AG09309 (cell line): ENCODE data around the gene CCNY.

Experiments used
- DNase-seq: peaks from one replicate; pipeline ENCODE4 v3.0.0-alpha.2; 2010; ENCODE audit warnings: low read depth
- H3K4me3 ChIP-seq: 2 replicates; pipeline ENCODE4 v1.5.1; 2011; ENCODE audit warnings: mild to moderate bottlenecking, low read depth, low read length, moderate library complexity; ENCODE audit not compliant: control insufficient read depth
- CTCF ChIP-seq: IDR thresholded peaks from 2 replicates; pipeline ENCODE4 v1.5.1; 2011; ENCODE audit warnings: mild to moderate bottlenecking, low read depth, low read length, inconsistent platforms; ENCODE audit not compliant: insufficient read depth, control insufficient read depth; ENCODE audit errors: missing control alignments

Gene CCNY

GRCh38 chr10:35545079-35545657 lies 208.9 kb downstream of the CCNY start:
- H3K4me3 ChIP-seq, result no peak overlapping the region
- DNase-seq, result no peak
- no peak for TF ChIP-seq CTCF

GRCh38 chr10:35545878-35546590 lies 209.7 kb downstream of the CCNY start:
- no peak for DNase-seq
- TF ChIP-seq CTCF, result no peak
- no peak overlapping the region for H3K4me3 ChIP-seq

GRCh38 chr10:35546824-35547225 lies 210.5 kb downstream of the CCNY start:
- TF ChIP-seq CTCF, result peak; percentile 1
- H3K4me3 ChIP-seq, result no peak overlapping the region
- peak; percentile 67 for DNase-seq

- no peak for TF ChIP-seq CTCF
- H3K4me3 ChIP-seq, result no peak overlapping the region
- DNase-seq, result no peak
Measured at GRCh38 chr10:35552650-35553342, 216.5 kb downstream of the CCNY start.

GRCh38 chr10:35554036-35554435 lies 217.7 kb downstream of the CCNY start:
- no peak for DNase-seq

More at GRCh38 chr10:35554036-35554435, 217.7 kb downstream of the CCNY start:
- H3K4me3 ChIP-seq, result no peak overlapping the region
- no peak for TF ChIP-seq CTCF
